Tibial nerve (tissue), 4 donors: Measurements from ENCODE around the gene CCNB1. TPM values are rescaled to one million over a fixed set of nuclear protein-coding genes. Genes with fewer than 3 reads are reported as not detected.
"Not testable (repeated sequence)": the region's sequence is repeated elsewhere in the genome, so short reads cannot be mapped to it uniquely, and the experiment has no call there.

ENCODE experiments used
- DNase-seq, 2 donors: peaks; one replicate each; pipeline ENCODE4 v3.0.0-alpha.2; 2019; ENCODE audit warnings: low spot score in 2 of 2
- H3K27ac ChIP-seq, 4 donors: fragments of 200-600 bp; sonication (generic) in 3 of 4; one replicate each; pipeline ENCODE4 v1.5.1; 2017 to 2019; ENCODE audit warnings: mild to moderate bottlenecking in 1 of 4
- H3K27me3 ChIP-seq, 2 donors: fragments of 200-600 bp; sonication (generic) in 1 of 2; one replicate each; pipeline versions ENCODE4 v1.5.1 to v1.6.0; 2017 to 2019
- H3K36me3 ChIP-seq, 3 donors: fragments of 200-600 bp; sonication (generic); one replicate each; pipeline ENCODE4 v1.5.1; 2018 to 2019
- H3K4me1 ChIP-seq, 4 donors: fragments of 200-600 bp; sonication (generic) in 3 of 4; one replicate each; pipeline ENCODE4 v1.5.1; 2017 to 2019
- H3K4me3 ChIP-seq, 4 donors: fragments of 200-600 bp; sonication (generic) in 3 of 4; one replicate each; pipeline ENCODE4 v1.5.1; 2017 to 2019; ENCODE audit warnings: mild to moderate bottlenecking in 1 of 4, moderate library complexity in 1 of 4
- H3K9me3 ChIP-seq, 4 donors: fragments of 200-600 bp; sonication (generic) in 3 of 4; one replicate each; pipeline ENCODE4 v1.5.1; 2017 to 2019
- EP300 ChIP-seq, 2 donors: sonication (generic); formaldehyde crosslinking; IDR thresholded peaks; one replicate each; pipeline ENCODE4 v1.6.1; 2017; ENCODE audit warnings: antibody characterized with exemption in 2 of 2, mild to moderate bottlenecking in 1 of 2
- POLR2A ChIP-seq, 2 donors: fragments of 450-650 bp; IDR thresholded peaks; one replicate each; pipeline ENCODE4 v1.6.1; 2017; ENCODE audit warnings: antibody characterized with exemption in 2 of 2, mild to moderate bottlenecking in 2 of 2, moderate library complexity in 2 of 2
- WGBS, 2 donors: methylation state at CpG; one replicate each; pipeline ENCODE4 v1.1.5; 2018; 5-methylcytosine and 5-hydroxymethylcytosine counted together
- total RNA-seq, 4 donors: library from RNA; depleted of rRNA; stranded (reverse); fragments of >200 nt; gene quantifications; one replicate each; pipeline ENCODE4 v1.1.0, GENCODE V29; 2016
- TF ChIP-seq, protein P1 (sequence below), 5 experiments: fragments of 200-600 bp in 3 of 5; fragments of 450-650 bp in 2 of 5; sonication (generic) in 3 of 5; IDR thresholded peaks; one replicate each; pipeline ENCODE4 v1.5.1; 2016 to 2019; ENCODE audit warnings: antibody characterized with exemption in 5 of 5, mild to moderate bottlenecking in 3 of 5, moderate library complexity in 2 of 5

Gene CCNB1
- total RNA-seq, 4 donors from 2014 or later: 4.4 to 26.7 (median 6.5) TPM

DNA sequence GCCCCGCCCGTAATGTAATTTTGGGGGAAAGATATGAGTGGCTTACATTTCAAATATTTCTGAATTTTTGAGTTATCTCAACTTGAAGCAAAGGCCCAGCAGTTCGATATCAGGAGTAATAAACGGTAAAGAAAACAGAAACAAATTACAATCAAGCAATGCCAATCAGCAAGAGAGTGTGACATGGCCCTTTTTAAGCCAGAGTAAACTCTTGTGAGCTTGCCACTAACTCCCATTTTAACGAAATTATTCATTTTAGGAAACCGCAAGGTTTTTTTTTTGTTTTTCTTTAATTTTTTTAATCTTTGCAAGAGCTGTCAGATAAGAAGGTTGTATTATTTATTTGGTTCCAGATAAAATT is 50.2 kb downstream of the CCNB1 start:
- Histone ChIP-seq H3K9me3 (no peaks in the 10 kb centered on the region), H3K27ac (peak overlapping the region in 3 of 4 donors; percentile 40 to 98 (median 98)), H3K36me3 (peaks cover 0 to 7% (median 0%) of the 10 kb centered on the region in 3 donors), H3K4me3 (peak overlapping the region; percentile 91 to 100 (median 98)), H3K27me3 (no peaks in the 10 kb centered on the region), H3K4me1 (peaks cover 0 to 16% (median 7%) of the 10 kb centered on the region in 4 donors)
- no peak for TF ChIP-seq EP300 (IDR thresholded peaks at IDR 0.05)
- no peak for TF ChIP-seq POLR2A (IDR thresholded peaks at IDR 0.05)
- TF ChIP-seq, protein P1, sequence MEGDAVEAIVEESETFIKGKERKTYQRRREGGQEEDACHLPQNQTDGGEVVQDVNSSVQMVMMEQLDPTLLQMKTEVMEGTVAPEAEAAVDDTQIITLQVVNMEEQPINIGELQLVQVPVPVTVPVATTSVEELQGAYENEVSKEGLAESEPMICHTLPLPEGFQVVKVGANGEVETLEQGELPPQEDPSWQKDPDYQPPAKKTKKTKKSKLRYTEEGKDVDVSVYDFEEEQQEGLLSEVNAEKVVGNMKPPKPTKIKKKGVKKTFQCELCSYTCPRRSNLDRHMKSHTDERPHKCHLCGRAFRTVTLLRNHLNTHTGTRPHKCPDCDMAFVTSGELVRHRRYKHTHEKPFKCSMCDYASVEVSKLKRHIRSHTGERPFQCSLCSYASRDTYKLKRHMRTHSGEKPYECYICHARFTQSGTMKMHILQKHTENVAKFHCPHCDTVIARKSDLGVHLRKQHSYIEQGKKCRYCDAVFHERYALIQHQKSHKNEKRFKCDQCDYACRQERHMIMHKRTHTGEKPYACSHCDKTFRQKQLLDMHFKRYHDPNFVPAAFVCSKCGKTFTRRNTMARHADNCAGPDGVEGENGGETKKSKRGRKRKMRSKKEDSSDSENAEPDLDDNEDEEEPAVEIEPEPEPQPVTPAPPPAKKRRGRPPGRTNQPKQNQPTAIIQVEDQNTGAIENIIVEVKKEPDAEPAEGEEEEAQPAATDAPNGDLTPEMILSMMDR (IDR thresholded peaks at IDR 0.05): no peak
- 52 to 56% methylated on average over 6 of the region's 6 CpGs for WGBS, 2 donors
- no peak for DNase-seq

DNA sequence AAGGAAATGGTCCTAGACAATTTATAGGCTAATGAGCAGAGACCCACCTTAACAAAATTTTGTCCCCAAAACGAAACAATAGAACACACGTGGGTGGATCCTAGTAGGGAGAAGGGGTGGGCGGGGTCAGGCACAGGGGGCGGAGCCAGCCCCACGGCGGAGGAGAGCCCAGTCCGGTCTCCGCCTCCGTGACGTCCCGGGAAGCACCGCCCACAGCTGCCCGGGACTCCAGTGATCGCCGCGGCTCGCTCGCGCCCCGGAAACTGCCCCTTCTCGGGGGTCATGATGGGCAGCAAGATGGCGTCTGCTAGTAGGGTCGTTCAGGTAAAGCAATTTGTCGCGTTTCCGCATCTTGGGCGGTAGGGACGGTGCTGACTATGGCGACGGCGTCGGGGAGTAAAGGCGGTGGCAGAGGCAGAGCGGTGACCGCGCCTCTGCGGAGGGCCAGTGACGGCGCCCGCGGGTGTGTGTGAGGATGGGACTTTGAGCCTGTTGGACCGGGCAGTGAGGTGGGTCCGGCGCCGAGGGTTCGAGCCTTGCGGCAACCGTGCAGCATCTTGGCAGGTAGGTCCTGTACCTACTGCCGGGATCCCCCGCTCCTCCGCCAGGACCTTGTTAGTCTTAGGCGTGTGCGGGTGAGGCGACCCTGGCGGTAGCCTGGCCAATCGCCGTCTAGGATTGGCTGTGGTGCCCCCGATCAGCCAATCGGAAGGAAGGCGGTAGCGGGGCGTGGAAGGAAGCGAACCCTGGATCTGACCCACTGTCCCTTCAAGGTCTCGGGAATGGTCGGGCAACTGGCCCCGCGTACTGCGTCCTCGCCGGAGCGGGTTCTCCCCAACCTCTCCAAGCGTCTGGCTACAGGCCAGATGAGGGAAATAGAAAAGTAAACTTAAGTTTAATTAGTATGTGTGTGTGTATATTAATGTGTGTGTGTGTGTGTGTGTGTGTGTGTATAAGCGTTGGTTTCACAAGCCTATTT is 50.9 kb downstream of the CCNB1 start:
- Histone ChIP-seq H3K27ac (peak overlapping the region; percentile 65 to 98 (median 96)), H3K9me3 (no peaks in the 10 kb centered on the region), H3K4me3 (peak overlapping the region; percentile 91 to 100 (median 98)), H3K27me3 (no peaks in the 10 kb centered on the region), H3K36me3 (peaks cover 0 to 7% (median 0%) of the 10 kb centered on the region in 3 donors), H3K4me1 (peaks cover 0 to 16% (median 7%) of the 10 kb centered on the region in 4 donors)
- TF ChIP-seq POLR2A (IDR thresholded peaks at IDR 0.05): peak; percentile 64 to 88
- peak; percentile 68 to 97 for TF ChIP-seq EP300 (IDR thresholded peaks at IDR 0.05)
- TF ChIP-seq, protein P1 (IDR thresholded peaks at IDR 0.05): peak in 4 of 5 experiments; percentile 11 to 77 (median 49)
- DNase-seq: peak; percentile 96 to 97
- WGBS, 2 donors: 0 to 1% methylated on average over 49 to 57 of the region's 73 CpGs

DNA sequence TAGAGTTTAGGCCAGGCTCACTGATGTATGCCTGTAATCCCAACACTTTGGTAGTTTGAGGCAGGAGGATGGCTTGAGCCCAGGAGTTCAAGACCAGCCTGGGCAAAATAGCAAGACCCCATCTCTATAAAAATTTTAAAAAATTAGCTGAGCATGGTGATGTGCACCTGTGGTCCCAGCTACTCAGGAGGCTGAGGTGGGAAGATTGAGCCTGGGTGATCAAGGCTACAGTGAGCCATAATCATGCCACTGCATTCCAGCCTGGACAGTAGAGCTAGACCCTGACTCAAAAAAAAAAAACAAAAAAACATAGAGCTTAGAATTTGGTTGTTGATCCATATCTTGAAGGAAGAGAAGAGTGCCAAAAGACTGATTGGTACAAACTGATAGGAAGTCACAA is 53.0 kb downstream of the CCNB1 start:
- TF ChIP-seq POLR2A (IDR thresholded peaks at IDR 0.05): no peak
- TF ChIP-seq EP300 (IDR thresholded peaks at IDR 0.05): no peak
- TF ChIP-seq, protein P1 (IDR thresholded peaks at IDR 0.05): no peak
- no peak overlapping the region for H3K27ac ChIP-seq
- no peaks in the 10 kb centered on the region for H3K27me3 ChIP-seq
- no peaks in the 10 kb centered on the region for H3K9me3 ChIP-seq
- peaks cover 0 to 16% (median 7%) of the 10 kb centered on the region in 4 donors for H3K4me1 ChIP-seq
- peaks cover 0 to 13% (median 0%) of the 10 kb centered on the region in 3 donors for H3K36me3 ChIP-seq
- no peak for DNase-seq
- H3K4me3 ChIP-seq: no peak overlapping the region

DNA sequence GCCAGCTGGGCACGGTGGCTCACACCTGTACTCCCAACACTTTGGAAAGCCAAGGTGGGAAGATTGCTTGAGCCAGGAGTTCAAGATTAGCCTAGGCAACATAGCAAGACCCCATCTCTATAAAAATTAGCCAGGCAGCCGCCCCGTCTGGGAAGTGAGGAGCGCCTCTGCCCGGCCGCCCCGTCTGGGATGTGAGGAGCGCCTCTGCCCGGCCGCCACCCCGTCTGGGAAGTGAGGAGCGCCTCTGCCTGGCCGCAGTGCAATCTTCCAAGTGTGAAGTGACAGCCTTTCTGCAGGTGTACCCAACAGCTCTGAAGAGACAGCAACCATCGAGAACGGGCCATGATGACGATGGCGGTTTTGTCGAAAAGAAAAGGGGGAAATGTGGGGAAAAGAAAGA is 53.4 kb downstream of the CCNB1 start:
- peaks cover 0 to 15% (median 0%) of the 10 kb centered on the region in 3 donors for H3K36me3 ChIP-seq
- H3K4me1 ChIP-seq: peaks cover 0 to 16% (median 7%) of the 10 kb centered on the region in 4 donors
- not testable (repeated sequence) for H3K27me3 ChIP-seq, DNase-seq, H3K27ac ChIP-seq, H3K9me3 ChIP-seq, H3K4me3 ChIP-seq
- 92 to 96% methylated on average over 18 of the region's 18 CpGs for WGBS, 2 donors

DNA sequence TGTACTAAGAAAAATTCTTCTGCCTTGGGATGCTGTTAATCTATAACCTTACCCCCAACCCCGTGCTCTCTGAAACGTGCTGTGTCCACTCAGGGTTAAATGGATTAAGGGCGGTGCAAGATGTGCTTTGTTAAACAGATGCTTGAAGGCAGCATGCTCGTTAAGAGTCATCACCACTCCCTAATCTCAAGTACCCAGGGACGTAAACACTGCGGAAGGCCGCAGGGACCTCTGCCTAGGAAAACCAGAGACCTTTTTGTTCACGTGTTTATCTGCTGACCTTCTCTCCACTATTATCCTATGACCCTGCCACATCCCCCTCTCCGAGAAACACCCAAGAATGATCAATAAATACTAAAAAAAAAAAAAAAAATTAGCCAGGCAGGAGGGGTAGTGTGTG is 53.9 kb downstream of the CCNB1 start:
- Histone ChIP-seq H3K36me3 (peaks cover 0 to 20% (median 0%) of the 10 kb centered on the region in 3 donors), H3K4me1 (peaks cover 0 to 16% (median 7%) of the 10 kb centered on the region in 4 donors)
- H3K9me3 ChIP-seq, H3K27ac ChIP-seq, H3K27me3 ChIP-seq, DNase-seq, H3K4me3 ChIP-seq: not testable (repeated sequence)
- 73 to 87% methylated on average over 9 of the region's 9 CpGs for WGBS, 2 donors

DNA sequence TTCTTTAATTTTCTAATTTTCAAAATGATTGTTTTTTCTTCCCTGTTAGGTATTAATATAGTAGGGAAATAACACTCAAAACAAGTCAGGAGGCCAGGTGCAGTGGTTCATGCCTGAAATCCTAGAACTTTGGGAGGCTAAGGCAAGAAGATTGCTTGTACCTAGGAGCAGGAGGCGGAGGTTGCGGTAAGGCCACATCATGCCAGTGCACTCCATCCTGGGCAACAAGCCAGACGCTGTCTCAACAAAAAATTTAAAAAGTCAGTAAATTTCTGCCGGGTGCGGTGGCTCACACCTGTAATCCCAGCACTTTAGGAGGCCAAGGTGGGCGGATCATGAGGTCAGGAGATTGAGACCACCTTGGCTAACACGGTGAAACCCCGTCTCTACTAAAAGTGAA is 57.6 kb downstream of the CCNB1 start:
- TF ChIP-seq, protein P1 (IDR thresholded peaks at IDR 0.05): no peak
- TF ChIP-seq POLR2A (IDR thresholded peaks at IDR 0.05) (no peak), EP300 (IDR thresholded peaks at IDR 0.05) (no peak)
- Histone ChIP-seq H3K4me3 (no peak overlapping the region), H3K36me3 (peaks cover 0 to 57% (median 4%) of the 10 kb centered on the region in 3 donors), H3K27ac (no peak overlapping the region), H3K4me1 (peaks cover 0 to 1% (median 0%) of the 10 kb centered on the region in 4 donors), H3K9me3 (no peaks in the 10 kb centered on the region), H3K27me3 (no peaks in the 10 kb centered on the region)
- 90 to 93% methylated on average over 8 of the region's 8 CpGs for WGBS, 2 donors
- DNase-seq: no peak
